Vagina (tissue), 2 donors: ENCODE data around the gene HAO1.
A peak's percentile ranks its signal among the peaks of the same experiment; 100 is the strongest.

ENCODE experiments used
- POLR2A ChIP-seq, 2 donors: fragments of 450-650 bp; IDR thresholded peaks; one replicate each; pipeline ENCODE4 v1.6.1; 2017; ENCODE audit warnings: antibody characterized with exemption in 2 of 2, mild to moderate bottlenecking in 2 of 2, moderate library complexity in 2 of 2
- POLR2AphosphoS5 ChIP-seq, 2 donors: sonication (generic); formaldehyde crosslinking; IDR thresholded peaks; one replicate each; pipeline ENCODE4 v1.9.0; 2017; ENCODE audit warnings: antibody characterized with exemption in 2 of 2, mild to moderate bottlenecking in 2 of 2, low read depth in 1 of 2; ENCODE audit not compliant: insufficient read depth in 1 of 2
- TF ChIP-seq, protein P1 (sequence below), 3 experiments: fragments of 450-650 bp in 2 of 3; fragments of 200-600 bp in 1 of 3; sonication (generic) in 1 of 3; IDR thresholded peaks; one replicate each; pipeline ENCODE4 v1.5.1; 2017 to 2019; ENCODE audit warnings: antibody characterized with exemption in 3 of 3, mild to moderate bottlenecking in 2 of 3, moderate library complexity in 2 of 3

DNA sequence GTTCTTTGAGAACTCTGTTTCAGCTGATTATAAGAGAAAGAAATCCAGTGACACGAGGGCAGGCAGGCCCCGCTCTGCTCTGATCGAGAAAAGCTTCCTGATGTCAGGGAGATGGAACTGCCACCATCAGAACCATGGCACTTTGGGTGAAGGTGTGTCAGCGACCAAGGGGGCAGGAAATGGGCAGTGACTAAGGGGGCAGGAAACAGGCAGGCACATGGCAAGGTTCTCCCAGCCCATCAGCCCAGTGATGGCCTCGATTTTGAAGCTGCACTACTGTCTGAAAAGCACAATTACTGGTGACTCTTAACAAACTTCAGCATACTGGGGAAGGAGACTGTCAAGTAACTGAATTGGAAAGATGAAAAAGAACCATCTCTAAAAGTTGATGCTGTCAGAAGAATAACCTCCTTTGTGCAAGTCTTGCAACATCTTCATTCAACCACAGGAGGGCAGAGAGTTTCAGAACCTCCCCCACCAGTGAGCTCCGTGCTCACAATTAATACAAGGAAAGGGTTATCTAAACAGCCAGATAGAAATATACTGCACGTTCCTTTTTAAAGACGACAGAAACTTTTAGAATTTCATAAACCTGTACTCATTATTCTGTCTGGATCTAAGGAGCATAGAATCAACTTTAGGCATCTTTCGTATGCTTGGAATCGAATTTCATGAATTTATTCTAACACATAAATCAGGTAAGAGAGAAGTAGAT lies 40.2 kb upstream of the HAO1 start:
- TF ChIP-seq, protein P1, sequence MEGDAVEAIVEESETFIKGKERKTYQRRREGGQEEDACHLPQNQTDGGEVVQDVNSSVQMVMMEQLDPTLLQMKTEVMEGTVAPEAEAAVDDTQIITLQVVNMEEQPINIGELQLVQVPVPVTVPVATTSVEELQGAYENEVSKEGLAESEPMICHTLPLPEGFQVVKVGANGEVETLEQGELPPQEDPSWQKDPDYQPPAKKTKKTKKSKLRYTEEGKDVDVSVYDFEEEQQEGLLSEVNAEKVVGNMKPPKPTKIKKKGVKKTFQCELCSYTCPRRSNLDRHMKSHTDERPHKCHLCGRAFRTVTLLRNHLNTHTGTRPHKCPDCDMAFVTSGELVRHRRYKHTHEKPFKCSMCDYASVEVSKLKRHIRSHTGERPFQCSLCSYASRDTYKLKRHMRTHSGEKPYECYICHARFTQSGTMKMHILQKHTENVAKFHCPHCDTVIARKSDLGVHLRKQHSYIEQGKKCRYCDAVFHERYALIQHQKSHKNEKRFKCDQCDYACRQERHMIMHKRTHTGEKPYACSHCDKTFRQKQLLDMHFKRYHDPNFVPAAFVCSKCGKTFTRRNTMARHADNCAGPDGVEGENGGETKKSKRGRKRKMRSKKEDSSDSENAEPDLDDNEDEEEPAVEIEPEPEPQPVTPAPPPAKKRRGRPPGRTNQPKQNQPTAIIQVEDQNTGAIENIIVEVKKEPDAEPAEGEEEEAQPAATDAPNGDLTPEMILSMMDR (IDR thresholded peaks at IDR 0.05): peak in 1 of 3 experiments; percentile 20
- no peak for TF ChIP-seq POLR2A (IDR thresholded peaks at IDR 0.05)
- no peak for TF ChIP-seq POLR2AphosphoS5 (IDR thresholded peaks at IDR 0.05; ENCODE audit: insufficient read depth in 1 of 2, low read depth in 1 of 2)
